OCI-LY1 (cell line): ENCODE data around the gene MROH9.

ENCODE experiments used
- H2AFZ ChIP-seq: fragments of 200-600 bp; sonication (generic), shearing (Covaris generic); 2 replicates; pipeline ENCODE4 v1.6.0; 2014; ENCODE audit warnings: antibody characterized with exemption, mild to moderate bottlenecking, low read length
- H3F3A ChIP-seq: fragments of 200-600 bp; sonication (generic), shearing (Covaris generic); 2 replicates; pipeline ENCODE4 v1.6.0; 2014; ENCODE audit warnings: mild to moderate bottlenecking, antibody characterized with exemption, low read length, moderate library complexity; ENCODE audit not compliant: insufficient read depth
- H3K27ac ChIP-seq: fragments of 200-600 bp; sonication (generic); 2 replicates; pipeline ENCODE4 v1.5.1; 2014; ENCODE audit warnings: low read length, mixed run types, mild to moderate bottlenecking, low read depth; ENCODE audit not compliant: poor library complexity, severe bottlenecking
- H3K27me3 ChIP-seq: fragments of 200-600 bp; sonication (generic); 2 replicates; pipeline ENCODE4 v1.6.0; 2014; ENCODE audit warnings: antibody characterized with exemption, mild to moderate bottlenecking, low read length, moderate library complexity; ENCODE audit not compliant: insufficient read depth
- H3K36me3 ChIP-seq: fragments of 200-600 bp; sonication (generic); 2 replicates; pipeline ENCODE4 v1.6.1; 2014; ENCODE audit warnings: mild to moderate bottlenecking, antibody characterized with exemption, low read length, moderate library complexity, mixed read lengths; ENCODE audit not compliant: insufficient read depth
- H3K4me1 ChIP-seq: fragments of 200-600 bp; sonication (generic); 2 replicates; pipeline ENCODE4 v1.5.1; 2014; ENCODE audit warnings: mild to moderate bottlenecking, low read length, moderate library complexity; ENCODE audit not compliant: insufficient read depth, severe bottlenecking
- H3K4me2 ChIP-seq: fragments of 200-600 bp; sonication (generic), shearing (Covaris generic); 2 replicates; pipeline ENCODE4 v1.6.1; 2014; ENCODE audit warnings: low read length
- H3K4me3 ChIP-seq: fragments of 200-600 bp; sonication (generic); 2 replicates; pipeline ENCODE4 v1.5.1; 2014; ENCODE audit warnings: low read length, low read depth, mild to moderate bottlenecking, mixed read lengths; ENCODE audit not compliant: poor library complexity, severe bottlenecking
- H3K79me2 ChIP-seq: fragments of 200-600 bp; shearing (Covaris generic); 2 replicates; pipeline ENCODE4 v1.6.1; 2016; ENCODE audit warnings: mixed run types, low read length, mixed read lengths; ENCODE audit not compliant: insufficient read depth
- H3K9ac ChIP-seq: fragments of 200-600 bp; sonication (generic), shearing (Covaris generic); 2 replicates; pipeline ENCODE4 v1.6.1; 2014; ENCODE audit warnings: mild to moderate bottlenecking, low read length, mixed read lengths
- H3K9me2 ChIP-seq: fragments of 200-600 bp; sonication (generic), shearing (Covaris generic); 2 replicates; pipeline ENCODE4 v1.6.1; 2014; ENCODE audit warnings: low read depth, mild to moderate bottlenecking, low read length, mixed read lengths
- H3K9me3 ChIP-seq: fragments of 200-600 bp; shearing (Covaris generic); 2 replicates; pipeline ENCODE4 v1.6.1; 2014; ENCODE audit warnings: low read length, mixed read lengths
- H4K20me1 ChIP-seq: fragments of 200-600 bp; sonication (generic), shearing (Covaris generic); 2 replicates; pipeline ENCODE4 v1.6.0; 2016; ENCODE audit warnings: mild to moderate bottlenecking, low read length; ENCODE audit not compliant: insufficient read depth
- CTCF ChIP-seq: fragments of 200-600 bp; sonication (generic), shearing (Covaris generic); IDR thresholded peaks from 2 replicates; pipeline ENCODE4 v1.5.1; 2017; ENCODE audit warnings: mild to moderate bottlenecking, antibody characterized with exemption, low read length, moderate library complexity, mixed read lengths
- EZH2 ChIP-seq: fragments of 200-600 bp; sonication (generic), shearing (Covaris generic); IDR thresholded peaks from 2 replicates; pipeline ENCODE4 v1.8.0; 2017; ENCODE audit warnings: borderline replicate concordance, mixed run types, mild to moderate bottlenecking, antibody characterized with exemption, low read length, moderate library complexity, mixed read lengths

Gene MROH9

DNA sequence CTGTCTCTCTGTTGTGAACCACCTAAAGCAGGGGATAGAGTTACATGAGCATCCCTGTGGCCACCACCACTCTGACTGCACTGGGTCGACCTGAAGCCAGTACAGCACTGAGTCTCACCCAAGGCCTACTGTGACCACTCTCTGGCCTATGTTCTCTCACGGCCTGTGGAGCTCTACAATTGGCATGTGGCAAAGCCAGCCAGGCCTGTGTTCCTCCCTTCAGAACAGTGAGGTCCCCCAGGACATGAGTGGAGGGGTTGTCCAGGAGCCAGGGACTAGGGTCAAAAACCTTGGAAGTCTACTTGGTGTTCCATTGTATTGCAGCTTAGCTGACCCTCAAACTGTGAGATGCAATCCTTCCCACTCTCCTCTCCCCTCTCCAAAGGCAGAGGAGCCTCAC, 112.7 kb downstream of the MROH9 start:
- no peaks in the 10 kb centered on the region for H3F3A ChIP-seq
- no peaks in the 10 kb centered on the region for H3K27me3 ChIP-seq
- H3K36me3 ChIP-seq: no peaks in the 10 kb centered on the region
- H3K4me1 ChIP-seq: no peaks in the 10 kb centered on the region
- H3K4me3 ChIP-seq: no peak overlapping the region
- no peak overlapping the region for H3K27ac ChIP-seq
- no peak overlapping the region for H3K4me2 ChIP-seq
- no peaks in the 10 kb centered on the region for H3K79me2 ChIP-seq
- H2AFZ ChIP-seq: no peak overlapping the region
- H3K9me3 ChIP-seq: no peaks in the 10 kb centered on the region
- no peak for TF ChIP-seq CTCF
- TF ChIP-seq EZH2: no peak
- H3K9me2 ChIP-seq: no peaks in the 10 kb centered on the region
- no peak overlapping the region for H3K9ac ChIP-seq
- no peaks in the 10 kb centered on the region for H4K20me1 ChIP-seq

GRCh38 chr1:171052977-171053376, 117.6 kb downstream of the MROH9 start:
- no peak overlapping the region for H3K9ac ChIP-seq
- H3K9me3 ChIP-seq: no peaks in the 10 kb centered on the region

DNA sequence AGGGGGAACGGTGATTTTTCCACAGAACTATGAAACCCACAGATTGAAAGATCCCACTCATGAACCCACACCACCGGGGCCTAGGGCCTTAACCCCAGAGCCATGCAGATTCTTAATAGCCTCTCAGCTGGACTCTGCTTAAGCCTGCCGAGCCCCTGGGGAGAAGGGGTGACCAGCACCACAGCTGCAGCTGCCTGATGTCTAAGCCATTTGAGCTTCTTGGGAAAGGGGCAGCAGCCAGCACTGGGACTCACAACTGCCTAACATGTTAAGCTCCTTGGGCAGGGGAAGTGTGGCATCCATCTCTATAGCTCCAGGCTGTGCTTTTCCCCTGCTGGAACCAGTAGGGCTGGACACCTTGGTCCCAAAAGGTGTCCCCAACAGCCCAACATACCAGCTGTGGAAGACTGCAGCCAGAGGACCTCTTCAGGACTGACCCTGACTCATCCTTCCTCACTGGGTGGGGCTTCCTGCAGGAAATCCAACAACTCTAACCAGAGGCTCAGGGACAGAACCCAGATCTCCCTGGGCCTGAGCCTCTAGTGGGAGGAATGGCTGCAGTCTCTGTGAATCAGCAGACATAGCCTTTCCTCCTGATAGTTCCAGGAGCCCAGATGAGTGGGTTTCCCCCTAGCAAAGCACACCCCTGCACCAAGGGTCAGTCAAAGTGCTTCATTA, 120.8 kb downstream of the MROH9 start:
- H3K27me3 ChIP-seq: no peaks in the 10 kb centered on the region
- H2AFZ ChIP-seq: no peak overlapping the region
- TF ChIP-seq CTCF: no peak
- TF ChIP-seq EZH2: no peak
- H3K9ac ChIP-seq: no peak overlapping the region
- no peaks in the 10 kb centered on the region for H3F3A ChIP-seq
- no peak overlapping the region for H3K4me3 ChIP-seq
- H3K4me1 ChIP-seq: no peaks in the 10 kb centered on the region
- H3K9me2 ChIP-seq: no peaks in the 10 kb centered on the region
- H3K79me2 ChIP-seq: no peaks in the 10 kb centered on the region
- no peak overlapping the region for H3K4me2 ChIP-seq
- H3K9me3 ChIP-seq: no peaks in the 10 kb centered on the region
- H3K27ac ChIP-seq: no peak overlapping the region
- no peaks in the 10 kb centered on the region for H3K36me3 ChIP-seq
- H4K20me1 ChIP-seq: no peaks in the 10 kb centered on the region

More at GRCh38 chr1:171052977-171053376, 117.6 kb downstream of the MROH9 start:
- no peaks in the 10 kb centered on the region for H3F3A ChIP-seq
- no peaks in the 10 kb centered on the region for H3K4me1 ChIP-seq
- no peaks in the 10 kb centered on the region for H3K36me3 ChIP-seq
- no peaks in the 10 kb centered on the region for H3K9me2 ChIP-seq
- no peak overlapping the region for H3K4me3 ChIP-seq
- H2AFZ ChIP-seq: no peak overlapping the region
- no peaks in the 10 kb centered on the region for H4K20me1 ChIP-seq
- H3K4me2 ChIP-seq: no peak overlapping the region
- TF ChIP-seq CTCF: no peak
- TF ChIP-seq EZH2: no peak
- H3K27ac ChIP-seq: no peak overlapping the region
- H3K27me3 ChIP-seq: no peaks in the 10 kb centered on the region
- no peaks in the 10 kb centered on the region for H3K79me2 ChIP-seq
